Endothelial cell of umbilical vein (primary cell): ENCODE data around the gene HP.
"Not testable (repeated sequence)": the region's sequence is repeated elsewhere in the genome, so short reads cannot be mapped to it uniquely, and the experiment has no call there.

Experiments used
- EZH2 ChIP-seq: IDR thresholded peaks from 2 replicates; pipeline ENCODE4 v1.6.1; 2012; ENCODE audit warnings: borderline replicate concordance, low read depth, mild to moderate bottlenecking, moderate library complexity, low read length, inconsistent platforms; ENCODE audit not compliant: severe bottlenecking
- GATA2 ChIP-seq: IDR thresholded peaks from 2 replicates; pipeline ENCODE4 v1.7.0; 2011; ENCODE audit warnings: low read depth, mild to moderate bottlenecking, moderate library complexity, mixed read lengths, low read length; ENCODE audit not compliant: insufficient read length, insufficient read depth
- JUN ChIP-seq: IDR thresholded peaks from 2 replicates; pipeline ENCODE4 v1.6.1; 2011; ENCODE audit warnings: borderline replicate concordance, low read depth; ENCODE audit not compliant: insufficient read length, insufficient read depth
- MAX ChIP-seq: IDR thresholded peaks from 2 replicates; pipeline ENCODE4 v1.6.1; 2011; ENCODE audit not compliant: insufficient read depth, insufficient read length
- MYC ChIP-seq: IDR thresholded peaks from one replicate; pipeline ENCODE4 v1.6.1; 2011; ENCODE audit warnings: mild to moderate bottlenecking, low read depth, low read length
- POLR2A ChIP-seq: IDR thresholded peaks from 2 replicates; pipeline ENCODE4 v1.6.1; 2012; ENCODE audit warnings: low read depth, mild to moderate bottlenecking, control low read depth, low read length
- POLR2AphosphoS5 ChIP-seq: IDR thresholded peaks from 2 replicates; pipeline ENCODE4 v1.6.1; 2012; ENCODE audit warnings: low read depth, mild to moderate bottlenecking, control low read depth, low read length, moderate library complexity; ENCODE audit not compliant: insufficient read depth
- TF ChIP-seq, protein P1 (sequence below), 2 donors: IDR thresholded peaks; 1 replicate in 1 of 2; 2 replicates in 1 of 2; pipeline ENCODE4 v1.5.1; 2011; ENCODE audit warnings: low read length in 2 of 2, mild to moderate bottlenecking in 2 of 2, moderate library complexity in 2 of 2, control low read depth in 1 of 2, inconsistent platforms in 1 of 2, low read depth in 1 of 2; ENCODE audit not compliant: insufficient read depth in 1 of 2; ENCODE audit errors: extremely low read depth in 1 of 2

DNA sequence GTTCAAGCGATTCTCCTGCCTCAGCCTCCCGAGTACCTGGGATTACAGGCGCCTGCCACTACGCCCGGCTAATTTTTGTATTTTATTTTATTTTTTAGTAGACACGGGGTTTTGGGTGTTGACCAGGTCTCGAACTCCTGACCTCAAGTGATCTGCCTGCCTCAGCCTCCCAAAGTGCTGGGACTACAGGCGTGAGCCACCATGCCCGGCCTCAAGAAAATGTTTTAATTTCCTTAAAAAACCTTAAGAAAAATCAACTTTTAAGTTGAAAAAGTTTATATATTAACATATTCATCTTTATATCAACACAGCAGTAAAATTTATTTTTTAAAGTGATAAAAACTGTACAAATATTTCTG is 46.3 kb upstream of the HP start:
- TF ChIP-seq, protein P1, sequence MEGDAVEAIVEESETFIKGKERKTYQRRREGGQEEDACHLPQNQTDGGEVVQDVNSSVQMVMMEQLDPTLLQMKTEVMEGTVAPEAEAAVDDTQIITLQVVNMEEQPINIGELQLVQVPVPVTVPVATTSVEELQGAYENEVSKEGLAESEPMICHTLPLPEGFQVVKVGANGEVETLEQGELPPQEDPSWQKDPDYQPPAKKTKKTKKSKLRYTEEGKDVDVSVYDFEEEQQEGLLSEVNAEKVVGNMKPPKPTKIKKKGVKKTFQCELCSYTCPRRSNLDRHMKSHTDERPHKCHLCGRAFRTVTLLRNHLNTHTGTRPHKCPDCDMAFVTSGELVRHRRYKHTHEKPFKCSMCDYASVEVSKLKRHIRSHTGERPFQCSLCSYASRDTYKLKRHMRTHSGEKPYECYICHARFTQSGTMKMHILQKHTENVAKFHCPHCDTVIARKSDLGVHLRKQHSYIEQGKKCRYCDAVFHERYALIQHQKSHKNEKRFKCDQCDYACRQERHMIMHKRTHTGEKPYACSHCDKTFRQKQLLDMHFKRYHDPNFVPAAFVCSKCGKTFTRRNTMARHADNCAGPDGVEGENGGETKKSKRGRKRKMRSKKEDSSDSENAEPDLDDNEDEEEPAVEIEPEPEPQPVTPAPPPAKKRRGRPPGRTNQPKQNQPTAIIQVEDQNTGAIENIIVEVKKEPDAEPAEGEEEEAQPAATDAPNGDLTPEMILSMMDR (IDR thresholded peaks at IDR 0.05; ENCODE audit: extremely low read depth in 1 of 2, insufficient read depth in 1 of 2, low read depth in 1 of 2, low read length in 2 of 2), result not testable (repeated sequence)
- not testable (repeated sequence) for TF ChIP-seq POLR2A, MAX, EZH2, GATA2, JUN, POLR2AphosphoS5, MYC
